ENCODE results near the gene PRR5L.

DNA sequence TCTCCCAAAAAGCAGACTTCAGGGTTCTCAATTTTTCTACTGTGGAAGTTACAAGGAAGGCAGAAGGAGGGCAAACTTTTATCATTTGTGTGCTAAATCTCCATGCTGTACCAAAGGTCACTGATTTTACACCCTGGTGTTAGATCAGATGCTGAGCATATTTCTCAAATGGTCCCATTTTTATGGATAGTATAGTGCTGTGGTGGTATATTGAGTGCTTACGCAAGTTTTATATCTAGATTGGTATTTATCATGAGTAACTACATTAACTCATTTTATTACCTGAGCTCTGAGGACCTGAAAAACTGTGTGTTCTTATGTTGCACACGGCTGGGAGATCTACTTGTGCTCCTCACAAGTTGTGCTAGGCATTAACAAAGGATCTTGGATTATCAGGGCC lies 75.1 kb downstream of the PRR5L start:
- TF ChIP-seq POLR2A (IDR thresholded peaks at IDR 0.05) = no peak
- no peak for TF ChIP-seq CTCF (IDR thresholded peaks at IDR 0.05)
- no peak for TF ChIP-seq POLR2AphosphoS5 (IDR thresholded peaks at IDR 0.05)
